HUES48 (cell line): ENCODE measurements around the gene KAT8.
A peak's percentile ranks its signal among the peaks of the same experiment; 100 is the strongest.
"Not testable (repeated sequence)": the region's sequence is repeated elsewhere in the genome, so short reads cannot be mapped to it uniquely, and the experiment has no call there.

Experiments used
- H3K27ac ChIP-seq: one replicate; pipeline ENCODE4 v1.7.0; 2013; ENCODE audit warnings: low read depth, low read length, inconsistent platforms
- H3K27me3 ChIP-seq: 2 replicates; pipeline ENCODE4 v1.6.1; 2013; ENCODE audit warnings: mild to moderate bottlenecking, low read length; ENCODE audit not compliant: control insufficient read depth, insufficient read depth
- H3K36me3 ChIP-seq: 2 replicates; pipeline ENCODE4 v1.6.1; 2013; ENCODE audit warnings: low read length; ENCODE audit not compliant: control insufficient read depth, insufficient read depth
- H3K4me1 ChIP-seq: 2 replicates; pipeline ENCODE4 v1.6.1; 2013; ENCODE audit warnings: mild to moderate bottlenecking, low read length; ENCODE audit not compliant: control insufficient read depth, insufficient read depth
- H3K4me3 ChIP-seq: 2 replicates; pipeline ENCODE4 v1.5.1; 2013; ENCODE audit warnings: mild to moderate bottlenecking, low read depth, low read length
- H3K9ac ChIP-seq: 2 replicates; pipeline ENCODE4 v1.6.1; 2013; ENCODE audit warnings: mild to moderate bottlenecking, low read depth, low read length, moderate library complexity
- H3K9me3 ChIP-seq: 2 replicates; pipeline ENCODE4 v1.6.1; 2013; ENCODE audit warnings: low read length; ENCODE audit not compliant: control insufficient read depth, insufficient read depth

KAT8 gene

GRCh38 chr16:31135535-31136286 is 18.2 kb downstream of the KAT8 start, which contains the start of gene PRSS8:
Gene PRSS8 (minus strand): TSS chr16:31135727. CDS start chr16:31135498, 229 bp downstream.
- peak within 1 kb of the TSS; percentile 76 for H3K9ac ChIP-seq
- H3K4me1 ChIP-seq, result peaks cover 40% of the 10 kb centered on the region

GRCh38 chr16:31136287-31136662 is 18.8 kb downstream of the KAT8 start:
- Histone ChIP-seq H3K4me1 (peaks cover 37% of the 10 kb centered on the region), H3K4me3 (no peak overlapping the region), H3K27ac (no peak overlapping the region), H3K27me3 (no peaks in the 10 kb centered on the region), H3K9ac (no peak overlapping the region), H3K36me3 (peaks cover 22% of the 10 kb centered on the region), H3K9me3 (no peaks in the 10 kb centered on the region)

More at GRCh38 chr16:31135535-31136286, 18.2 kb downstream of the KAT8 start, which contains the start of gene PRSS8:
- H3K27ac ChIP-seq, result peak within 1 kb of the TSS; percentile 91
- H3K36me3 ChIP-seq, result peaks cover 25% of the 10 kb centered on the region
- H3K27me3 ChIP-seq, result no peaks in the 10 kb centered on the region
- H3K9me3 ChIP-seq, result no peaks in the 10 kb centered on the region
- H3K4me3 ChIP-seq, result peak within 1 kb of the TSS; percentile 78

GRCh38 chr16:31136822-31137499 is 19.5 kb downstream of the KAT8 start:
- peaks cover 41% of the 10 kb centered on the region for H3K4me1 ChIP-seq
- peaks cover 15% of the 10 kb centered on the region for H3K36me3 ChIP-seq
- H3K9ac ChIP-seq, H3K27me3 ChIP-seq, H3K4me3 ChIP-seq, H3K27ac ChIP-seq, H3K9me3 ChIP-seq: not testable (repeated sequence)

- no peak overlapping the region for H3K9ac ChIP-seq
- H3K27me3 ChIP-seq, result peaks cover 11% of the 10 kb centered on the region
- H3K27ac ChIP-seq, result peak overlapping the region; percentile 66
- no peak overlapping the region for H3K4me3 ChIP-seq
- no peaks in the 10 kb centered on the region for H3K9me3 ChIP-seq
- H3K4me1 ChIP-seq, result peaks cover 33% of the 10 kb centered on the region
- no peaks in the 10 kb centered on the region for H3K36me3 ChIP-seq
These were observed 21.4 kb downstream of the KAT8 start for GRCh38 chr16:31138621-31139578.

GRCh38 chr16:31141071-31141469 is 23.6 kb downstream of the KAT8 start:
- not testable (repeated sequence) for H3K4me3 ChIP-seq, H3K9ac ChIP-seq, H3K36me3 ChIP-seq, H3K9me3 ChIP-seq
- peak overlapping the region; percentile 80 for H3K27ac ChIP-seq
- peaks cover 11% of the 10 kb centered on the region for H3K27me3 ChIP-seq
- H3K4me1 ChIP-seq, result peaks cover 21% of the 10 kb centered on the region

- peak overlapping the region; percentile 80 for H3K27ac ChIP-seq
- H3K9ac ChIP-seq, result no peak overlapping the region
- H3K4me3 ChIP-seq, result peak overlapping the region; percentile 48
These were observed 24.1 kb downstream of the KAT8 start for GRCh38 chr16:31141489-31142108.

GRCh38 chr16:31142109-31143010 is 24.9 kb downstream of the KAT8 start:
- peak overlapping the region; percentile 80 for H3K27ac ChIP-seq
- H3K27me3 ChIP-seq, result peaks cover 18% of the 10 kb centered on the region
- peak overlapping the region; percentile 22; the same call in 1 of the 2 replicates for H3K9ac ChIP-seq
- peaks cover 21% of the 10 kb centered on the region for H3K4me1 ChIP-seq
- H3K9me3 ChIP-seq, result no peaks in the 10 kb centered on the region
- H3K36me3 ChIP-seq, result no peaks in the 10 kb centered on the region
- peak overlapping the region; percentile 48 for H3K4me3 ChIP-seq

More at GRCh38 chr16:31141489-31142108, 24.1 kb downstream of the KAT8 start:
- Histone ChIP-seq H3K36me3 (no peaks in the 10 kb centered on the region), H3K4me1 (peaks cover 21% of the 10 kb centered on the region), H3K27me3 (peaks cover 11% of the 10 kb centered on the region), H3K9me3 (no peaks in the 10 kb centered on the region)

GRCh38 chr16:31143011-31143693 is 25.7 kb downstream of the KAT8 start:
- Histone ChIP-seq H3K4me3 (peak overlapping the region; percentile 42; the same call in 1 of the 2 replicates), H3K9ac (no peak overlapping the region), H3K27ac (no peak overlapping the region), H3K27me3 (peaks cover 25% of the 10 kb centered on the region), H3K4me1 (peaks cover 20% of the 10 kb centered on the region), H3K36me3 (no peaks in the 10 kb centered on the region), H3K9me3 (no peaks in the 10 kb centered on the region)

GRCh38 chr16:31143694-31144148 is 26.3 kb downstream of the KAT8 start:
- H3K27ac ChIP-seq, result no peak overlapping the region
- no peak overlapping the region for H3K9ac ChIP-seq
- peaks cover 14% of the 10 kb centered on the region for H3K4me1 ChIP-seq
- H3K4me3 ChIP-seq, result no peak overlapping the region
- H3K36me3 ChIP-seq, result no peaks in the 10 kb centered on the region
- no peaks in the 10 kb centered on the region for H3K9me3 ChIP-seq
- peaks cover 25% of the 10 kb centered on the region for H3K27me3 ChIP-seq
